T-helper 17 cell (primary cell): Measurements from ENCODE around the gene TSC22D1. TPM values are rescaled to one million over a fixed set of nuclear protein-coding genes. Genes with fewer than 3 reads are reported as not detected.
"Not testable (repeated sequence)": the region's sequence is repeated elsewhere in the genome, so short reads cannot be mapped to it uniquely, and the experiment has no call there.

Experiments used
- ATAC-seq: fragments of 150-1000 bp; cut with Tn5 transposase; 2 replicates; pipeline ENCODE4 v1.10.0; 2021; ENCODE audit warnings: mild to moderate bottlenecking, moderate library complexity
- DNase-seq, 3 donors: peaks; one replicate each; pipeline versions ENCODE4 v3.0.0 to v3.0.0-alpha.2; 2020 to 2021
- H3K9me3 ChIP-seq: one replicate; pipeline ENCODE4 v1.7.0; 2013; ENCODE audit warnings: low read length, mild to moderate bottlenecking; ENCODE audit not compliant: control insufficient read depth, poor library complexity, severe bottlenecking
- H3K27ac Mint-ChIP-seq: one replicate; pipeline ENCODE4 v1.8.0; 2022; ENCODE audit warnings: mild to moderate bottlenecking, moderate library complexity, mixed read lengths
- H3K27me3 Mint-ChIP-seq: one replicate; pipeline ENCODE4 v1.8.0; 2022; ENCODE audit warnings: mixed read lengths
- H3K36me3 Mint-ChIP-seq: one replicate; pipeline ENCODE4 v1.8.0; 2022; ENCODE audit warnings: low read depth, mixed read lengths
- H3K4me1 Mint-ChIP-seq: one replicate; pipeline ENCODE4 v1.8.0; 2022; ENCODE audit warnings: mild to moderate bottlenecking, mixed read lengths
- H3K4me3 Mint-ChIP-seq: one replicate; pipeline ENCODE4 v1.8.0; 2022; ENCODE audit warnings: mild to moderate bottlenecking, moderate library complexity, mixed read lengths
- total RNA-seq, 4 donors: library from RNA in 2 of 4; stranded (reverse) in 2 of 4; gene quantifications; one replicate each; pipeline ENCODE4 v1.2.3 and lab custom pipeline; 2022 to 2026

Gene TSC22D1
- total RNA-seq, 2 donors from 2014 or later = 31.2 to 85.4 TPM

DNA sequence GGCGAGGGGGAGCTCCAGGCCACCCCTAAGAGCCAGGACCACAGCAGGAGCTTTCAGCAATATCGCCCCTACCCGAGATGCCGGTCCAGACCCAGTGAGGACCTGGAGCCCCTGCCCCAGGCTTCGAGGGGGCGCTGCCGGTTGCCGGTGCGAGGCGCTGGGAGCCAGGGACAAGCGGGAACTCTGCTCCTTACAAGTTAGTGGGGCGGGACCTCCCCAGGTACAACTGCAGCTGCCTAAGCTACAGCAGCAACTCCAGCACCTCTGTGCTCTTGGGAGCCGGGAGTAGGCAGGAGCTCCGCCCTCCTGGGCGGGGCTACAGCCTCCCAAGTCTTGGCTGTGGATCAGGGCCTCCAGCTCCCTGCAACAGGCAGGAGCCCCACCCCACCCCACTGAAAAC is 15.2 kb upstream of the TSC22D1 start:
- Mint-ChIP-seq H3K4me3 (no peak overlapping the region), H3K27me3 (peaks cover 29% of the 10 kb centered on the region)
- no peak for ATAC-seq

GRCh38 chr13:44583137-44583536 is 7.0 kb upstream of the TSC22D1 start:
- Mint-ChIP-seq H3K4me1 (peaks cover 2% of the 10 kb centered on the region), H3K36me3 (no peaks in the 10 kb centered on the region), H3K27ac (no peak overlapping the region), H3K4me3 (no peak overlapping the region), H3K27me3 (peaks cover 7% of the 10 kb centered on the region)
- no peaks in the 10 kb centered on the region for H3K9me3 ChIP-seq
- DNase-seq = no peak
- ATAC-seq = no peak

More for the DNA sequence above, 15.2 kb upstream of the TSC22D1 start:
- Mint-ChIP-seq H3K36me3 (peaks cover 6% of the 10 kb centered on the region), H3K4me1 (peaks cover 5% of the 10 kb centered on the region), H3K27ac (no peak overlapping the region)
- H3K9me3 ChIP-seq = no peaks in the 10 kb centered on the region
- no peak for DNase-seq

- no peaks in the 10 kb centered on the region for H3K27me3 Mint-ChIP-seq
- peak overlapping the region; percentile 91 for H3K27ac Mint-ChIP-seq
- H3K9me3 ChIP-seq = no peaks in the 10 kb centered on the region
- DNase-seq (no peak), ATAC-seq (no peak)
- H3K36me3 Mint-ChIP-seq = peaks cover 3% of the 10 kb centered on the region
- peaks cover 25% of the 10 kb centered on the region for H3K4me1 Mint-ChIP-seq
- H3K4me3 Mint-ChIP-seq = peak overlapping the region; percentile 98
These were observed 1.9 kb upstream of the TSC22D1 start for GRCh38 chr13:44578067-44578400.

DNA sequence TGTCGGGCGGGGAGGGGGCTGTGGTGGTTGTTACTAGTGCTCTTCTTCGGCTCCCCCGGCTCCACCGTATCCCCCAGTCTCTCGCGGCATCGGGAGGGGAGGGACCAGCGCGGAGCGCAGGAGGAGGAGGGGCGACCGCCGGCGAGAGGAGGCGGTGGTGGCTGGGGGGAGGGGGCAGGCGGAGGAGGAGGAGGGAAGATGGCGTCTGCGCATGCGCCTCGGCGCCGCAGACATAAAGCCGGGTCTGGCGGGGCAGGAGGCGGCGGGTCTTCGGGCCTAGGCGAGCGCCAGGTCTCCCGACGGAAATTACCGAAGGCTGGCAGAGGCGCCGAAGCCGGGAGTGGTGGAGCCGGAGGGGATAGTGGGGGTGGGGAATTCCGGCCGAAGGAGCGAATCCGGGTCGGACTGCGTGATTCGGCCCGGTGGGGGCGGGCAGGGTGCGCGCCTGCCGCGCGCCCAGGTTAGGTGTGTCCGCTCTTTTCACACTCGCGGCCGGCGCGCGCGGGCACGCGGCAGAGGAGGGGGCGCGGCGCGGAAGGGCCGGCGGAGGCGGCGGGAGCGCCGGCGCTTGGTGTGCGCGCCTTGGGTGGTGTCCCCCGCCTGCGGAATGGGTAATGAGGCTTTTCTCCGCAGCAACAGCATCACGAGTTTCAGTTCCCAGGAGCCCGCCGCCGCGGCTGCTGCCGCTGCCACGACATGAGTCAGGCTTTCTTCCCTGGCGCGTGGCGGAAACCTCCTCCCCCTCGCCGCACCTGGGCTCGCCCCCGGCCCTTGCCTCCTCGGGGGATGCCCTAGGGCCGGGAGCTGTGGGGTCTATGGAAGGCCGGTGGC is 1.3 kb upstream of the TSC22D1 start:
- peaks cover 3% of the 10 kb centered on the region for H3K36me3 Mint-ChIP-seq
- ATAC-seq (peak; percentile 80), DNase-seq (peak; percentile 90 to 97 (median 95))
- peaks cover 29% of the 10 kb centered on the region for H3K4me1 Mint-ChIP-seq
- H3K4me3 Mint-ChIP-seq = peak overlapping the region; percentile 98
- H3K9me3 ChIP-seq = no peaks in the 10 kb centered on the region
- H3K27me3 Mint-ChIP-seq = no peaks in the 10 kb centered on the region
- H3K27ac Mint-ChIP-seq = peak overlapping the region; percentile 91

GRCh38 chr13:44576351-44577235 is 463 bp upstream of the TSC22D1 start:
- Mint-ChIP-seq H3K4me1 (peaks cover 33% of the 10 kb centered on the region), H3K4me3 (peak overlapping the region; percentile 98), H3K27me3 (no peaks in the 10 kb centered on the region), H3K27ac (peak overlapping the region; percentile 91), H3K36me3 (peaks cover 5% of the 10 kb centered on the region)
- ATAC-seq (peak; percentile 25), DNase-seq (peak; percentile 29)
- H3K9me3 ChIP-seq = no peaks in the 10 kb centered on the region

GRCh38 chr13:44575035-44575434 is 1.1 kb downstream of the TSC22D1 start:
- DNase-seq (no peak), ATAC-seq (no peak)
- H3K27ac Mint-ChIP-seq = peak overlapping the region; percentile 90
- peaks cover 33% of the 10 kb centered on the region for H3K4me1 Mint-ChIP-seq
- H3K36me3 Mint-ChIP-seq = peaks cover 5% of the 10 kb centered on the region
- peak overlapping the region; percentile 94 for H3K4me3 Mint-ChIP-seq
- no peaks in the 10 kb centered on the region for H3K27me3 Mint-ChIP-seq
- H3K9me3 ChIP-seq = no peaks in the 10 kb centered on the region

DNA sequence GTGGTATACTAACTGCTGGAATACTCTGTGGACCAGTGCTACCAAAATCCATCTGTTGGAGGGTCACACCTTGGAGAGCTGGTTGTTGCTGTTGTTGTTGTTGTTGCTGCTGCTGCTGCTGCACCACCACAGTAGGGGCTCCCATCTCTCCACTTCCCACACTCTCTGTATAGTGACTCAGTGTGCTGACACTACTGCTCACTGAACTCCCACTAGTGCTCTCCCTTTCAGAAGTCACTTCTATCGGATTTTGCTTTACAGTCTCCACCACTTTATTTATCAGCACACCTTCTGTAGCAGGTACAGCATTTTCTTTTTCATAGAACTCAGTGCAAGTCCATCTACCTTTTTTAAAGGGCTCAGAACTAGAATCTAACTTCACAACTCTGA is 1.7 kb downstream of the TSC22D1 start:
- DNase-seq (no peak), ATAC-seq (no peak)
- Mint-ChIP-seq H3K27me3 (no peaks in the 10 kb centered on the region), H3K36me3 (peaks cover 5% of the 10 kb centered on the region), H3K4me1 (peaks cover 37% of the 10 kb centered on the region), H3K4me3 (peak overlapping the region; percentile 94), H3K27ac (peak overlapping the region; percentile 90)
- no peaks in the 10 kb centered on the region for H3K9me3 ChIP-seq

DNA sequence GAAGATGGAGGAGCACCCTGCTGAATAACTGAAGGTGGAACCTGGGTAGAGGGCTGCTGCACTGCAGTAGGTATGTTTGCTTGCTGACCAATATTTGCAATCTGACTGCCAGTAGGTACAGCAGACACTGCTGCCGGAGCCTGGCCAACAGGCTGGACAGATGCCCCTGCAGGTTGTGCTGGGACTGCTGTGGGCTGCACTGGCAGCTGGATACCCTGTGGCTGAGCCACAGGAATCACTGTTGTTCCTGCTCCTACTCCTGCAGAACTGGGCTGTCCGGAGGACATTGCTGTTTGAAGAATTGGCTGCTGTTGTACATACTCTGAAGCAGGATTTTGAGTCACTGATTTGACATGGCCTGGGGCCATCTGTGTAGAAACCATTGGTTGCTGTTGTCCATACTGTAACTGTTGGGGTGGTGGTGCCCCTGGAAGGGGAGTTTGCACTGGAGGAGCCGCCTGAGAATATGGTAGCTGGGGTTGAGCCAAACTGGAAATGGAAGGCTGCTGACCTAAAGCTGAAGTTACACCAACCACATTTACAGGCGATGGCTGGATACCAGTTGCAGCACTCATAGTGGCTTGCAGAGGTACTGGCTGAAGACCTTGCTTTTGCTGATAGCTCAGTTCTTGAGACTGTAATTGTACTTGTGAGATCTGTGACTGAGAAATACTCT is 2.2 kb downstream of the TSC22D1 start:
- H3K27ac Mint-ChIP-seq = no peak overlapping the region

GRCh38 chr13:44573071-44573470 is 3.1 kb downstream of the TSC22D1 start:
- ATAC-seq (no peak), DNase-seq (no peak)
- H3K9me3 ChIP-seq = no peaks in the 10 kb centered on the region
- no peak overlapping the region for H3K4me3 Mint-ChIP-seq
- no peaks in the 10 kb centered on the region for H3K27me3 Mint-ChIP-seq
- H3K27ac Mint-ChIP-seq = no peak overlapping the region
- H3K36me3 Mint-ChIP-seq = peaks cover 6% of the 10 kb centered on the region
- peaks cover 45% of the 10 kb centered on the region for H3K4me1 Mint-ChIP-seq

More for the DNA sequence above, 2.2 kb downstream of the TSC22D1 start:
- Mint-ChIP-seq H3K36me3 (peaks cover 5% of the 10 kb centered on the region), H3K4me3 (no peak overlapping the region), H3K4me1 (peaks cover 40% of the 10 kb centered on the region), H3K27me3 (no peaks in the 10 kb centered on the region)
- ATAC-seq (no peak), DNase-seq (no peak)
- no peaks in the 10 kb centered on the region for H3K9me3 ChIP-seq

DNA sequence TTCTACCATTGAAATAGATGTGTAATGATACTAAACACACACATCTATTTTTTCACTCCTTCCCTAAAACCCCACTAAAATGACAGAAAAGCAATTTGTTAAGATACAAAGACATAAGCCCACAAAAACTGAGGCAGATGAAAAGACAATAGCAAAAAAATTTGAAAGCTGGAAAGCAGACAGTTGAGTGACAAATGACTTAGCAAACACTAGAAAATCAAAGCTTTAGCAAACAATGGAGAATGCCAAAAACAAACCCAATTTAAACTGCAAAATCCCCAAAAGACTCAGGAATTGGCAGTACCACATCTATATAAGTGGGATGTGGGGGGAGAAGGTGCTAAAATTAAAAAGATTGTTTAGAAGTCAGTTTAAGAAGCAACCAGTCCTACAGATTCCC is 9.5 kb downstream of the TSC22D1 start:
- Mint-ChIP-seq H3K27ac (no peak overlapping the region), H3K36me3 (peaks cover 11% of the 10 kb centered on the region), H3K4me3 (peak overlapping the region; percentile 25), H3K4me1 (peaks cover 35% of the 10 kb centered on the region), H3K27me3 (no peaks in the 10 kb centered on the region)
- ATAC-seq = no peak
- no peak for DNase-seq
- no peaks in the 10 kb centered on the region for H3K9me3 ChIP-seq

GRCh38 chr13:44565881-44566280 is 10.2 kb downstream of the TSC22D1 start:
- peaks cover 37% of the 10 kb centered on the region for H3K4me1 Mint-ChIP-seq
- H3K36me3 Mint-ChIP-seq = peaks cover 11% of the 10 kb centered on the region
- DNase-seq (no peak), ATAC-seq (no peak)
- H3K27ac Mint-ChIP-seq = no peak overlapping the region
- H3K9me3 ChIP-seq = no peaks in the 10 kb centered on the region
- no peaks in the 10 kb centered on the region for H3K27me3 Mint-ChIP-seq
- no peak overlapping the region for H3K4me3 Mint-ChIP-seq

- H3K4me1 Mint-ChIP-seq = peaks cover 37% of the 10 kb centered on the region
- no peaks in the 10 kb centered on the region for H3K9me3 ChIP-seq
- H3K4me3 Mint-ChIP-seq = no peak overlapping the region
- no peaks in the 10 kb centered on the region for H3K27me3 Mint-ChIP-seq
- DNase-seq (no peak), ATAC-seq (no peak)
- no peak overlapping the region for H3K27ac Mint-ChIP-seq
- peaks cover 11% of the 10 kb centered on the region for H3K36me3 Mint-ChIP-seq
These were observed 11.2 kb downstream of the TSC22D1 start for GRCh38 chr13:44564936-44565335.

- not testable (repeated sequence) for H3K36me3 Mint-ChIP-seq, DNase-seq, ATAC-seq, H3K27ac Mint-ChIP-seq, H3K27me3 Mint-ChIP-seq, H3K4me3 Mint-ChIP-seq, H3K9me3 ChIP-seq
- peaks cover 21% of the 10 kb centered on the region for H3K4me1 Mint-ChIP-seq
These were observed 13.3 kb downstream of the TSC22D1 start for GRCh38 chr13:44562853-44563252.
